Measurements from ENCODE around the gene MEGF10. TPM values are rescaled to one million over a fixed set of nuclear protein-coding genes. Genes with fewer than 3 reads are reported as not detected.

Gene MEGF10
- total and polyA plus RNA-seq, 2 experiments from 2014 or later = not detected

DNA sequence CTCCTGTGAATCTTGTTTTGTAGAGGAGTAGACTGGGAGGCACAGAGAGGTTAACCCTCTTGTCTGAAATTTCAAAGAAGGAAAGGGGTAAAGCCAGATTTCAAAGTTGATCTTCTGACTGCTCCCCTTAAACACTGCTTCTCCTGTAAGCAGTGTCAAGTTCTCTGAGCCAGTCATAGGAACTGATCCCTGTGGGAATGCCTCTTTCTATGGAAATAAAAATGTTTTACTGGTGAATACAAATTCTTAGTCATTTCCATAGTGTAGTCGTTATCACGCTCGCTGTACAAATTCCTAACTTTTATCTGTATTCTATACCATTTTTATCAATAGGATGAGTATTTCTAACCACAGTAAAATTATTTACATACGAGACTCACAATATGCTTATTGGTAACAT is 160.5 kb downstream of the MEGF10 start:
- H3K4me1 ChIP-seq (ENCODE audit: insufficient read depth) = peaks cover 11% of the 10 kb centered on the region; the same call in 1 of the 2 replicates
- TF ChIP-seq EZH2 (IDR thresholded peaks at IDR 0.05; ENCODE audit: insufficient read depth, poor library complexity, severe bottlenecking) (no peak), EZH2phosphoT487 (IDR thresholded peaks at IDR 0.05; ENCODE audit: insufficient read depth, low read depth) (no peak)
- WGBS, 2 experiments (ENCODE audit: low coverage in 1 of 2, low lambda C conversion rate in 2 of 2, missing lambda C conversion rate in 2 of 2) = 82 to 86% methylated on average over 4 of the region's 4 CpGs
- H3K27ac ChIP-seq = no peak overlapping the region
- H3F3A ChIP-seq (ENCODE audit: insufficient read depth) = no peaks in the 10 kb centered on the region
- in situ Hi-C loops (cut with MboI) = no loop called here
- no peak overlapping the region for H3K4me2 ChIP-seq (ENCODE audit: unreplicated experiment)
- H3K36me3 ChIP-seq (ENCODE audit: low read depth) = no peaks in the 10 kb centered on the region
- H3K79me2 ChIP-seq (ENCODE audit: insufficient read depth) = no peaks in the 10 kb centered on the region
- 0 out of 2 replicates have a peak, but pooled peaks cover 4% of the 10 kb centered on the region for H3K27me3 ChIP-seq (replicated peaks; ENCODE audit: insufficient read depth)
- H3K9me2 ChIP-seq (ENCODE audit: insufficient read depth) = no peaks in the 10 kb centered on the region
- H3K9me3 ChIP-seq (ENCODE audit: low read depth) = no peaks in the 10 kb centered on the region
- no peak for DNase-seq
- no peak overlapping the region for H2AFZ ChIP-seq
- no peaks in the 10 kb centered on the region for H4K20me1 ChIP-seq (ENCODE audit: insufficient read depth)
- H3K9ac ChIP-seq = no peak overlapping the region
- no peak overlapping the region for H3K4me3 ChIP-seq

DNA sequence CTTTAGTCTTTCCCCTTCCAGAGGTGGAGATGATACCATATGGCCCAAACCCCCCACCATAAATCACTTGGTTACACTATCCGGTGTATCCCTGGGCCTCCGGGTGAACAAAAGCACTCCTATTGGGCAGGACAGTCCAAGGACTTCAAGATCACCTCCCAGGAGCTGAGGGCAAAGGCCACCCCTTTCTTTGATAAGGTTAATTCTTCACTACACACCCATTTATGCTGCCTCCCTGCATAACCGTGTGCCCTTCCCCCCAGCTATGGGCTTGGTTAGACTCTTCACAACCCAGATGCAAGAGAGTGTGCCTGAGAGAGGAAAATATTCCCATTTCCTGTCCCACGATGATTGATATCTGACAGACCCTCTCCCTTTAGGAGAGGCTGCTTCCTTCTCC is 162.0 kb downstream of the MEGF10 start:
- Histone ChIP-seq H3K9me2 (ENCODE audit: insufficient read depth) (no peaks in the 10 kb centered on the region), H3K4me3 (no peak overlapping the region), H2AFZ (no peak overlapping the region), H3F3A (ENCODE audit: insufficient read depth) (no peaks in the 10 kb centered on the region), H3K27me3 (replicated peaks; ENCODE audit: insufficient read depth) (0 out of 2 replicates have a peak, but pooled peaks cover 7% of the 10 kb centered on the region), H3K9me3 (ENCODE audit: low read depth) (no peaks in the 10 kb centered on the region), H3K27ac (no peak overlapping the region), H3K36me3 (ENCODE audit: low read depth) (no peaks in the 10 kb centered on the region), H3K4me2 (ENCODE audit: unreplicated experiment) (no peak overlapping the region), H3K4me1 (ENCODE audit: insufficient read depth) (peaks cover 6% of the 10 kb centered on the region; the same call in 1 of the 2 replicates), H4K20me1 (ENCODE audit: insufficient read depth) (no peaks in the 10 kb centered on the region), H3K9ac (no peak overlapping the region), H3K79me2 (ENCODE audit: insufficient read depth) (no peaks in the 10 kb centered on the region)
- DNase-seq = no peak
- WGBS, 2 experiments (ENCODE audit: low coverage in 1 of 2, low lambda C conversion rate in 2 of 2, missing lambda C conversion rate in 2 of 2) = 51 to 53% methylated on average over 4 of the region's 4 CpGs
- no peak for TF ChIP-seq EZH2phosphoT487 (IDR thresholded peaks at IDR 0.05; ENCODE audit: insufficient read depth, low read depth)
- TF ChIP-seq EZH2 (IDR thresholded peaks at IDR 0.05; ENCODE audit: insufficient read depth, poor library complexity, severe bottlenecking) = no peak
- in situ Hi-C loops (cut with MboI) = no loop called here

DNA sequence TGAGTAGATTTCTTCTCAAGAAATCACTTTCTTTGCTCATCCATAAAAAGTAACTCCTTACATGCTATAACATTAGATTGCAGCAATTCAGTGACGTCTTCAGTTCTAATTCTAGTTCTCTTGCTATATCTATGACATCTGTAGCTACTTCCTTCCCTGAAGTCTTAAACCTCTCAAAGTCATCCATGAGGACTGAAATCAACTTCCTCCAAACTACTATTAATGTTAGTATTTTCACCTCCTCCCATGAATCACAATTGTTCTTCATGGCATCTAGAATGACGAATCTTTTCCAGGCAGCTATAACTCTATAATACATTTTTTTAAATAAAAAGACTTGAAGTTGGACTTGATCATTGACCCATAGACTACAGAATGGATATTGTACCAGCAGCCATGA is 180.6 kb downstream of the MEGF10 start:
- in situ Hi-C loops (cut with MboI) = no loop called here
- TF ChIP-seq EZH2phosphoT487 (IDR thresholded peaks at IDR 0.05; ENCODE audit: insufficient read depth, low read depth) (no peak), EZH2 (IDR thresholded peaks at IDR 0.05; ENCODE audit: insufficient read depth, poor library complexity, severe bottlenecking) (no peak)
- H3F3A ChIP-seq (ENCODE audit: insufficient read depth) = no peaks in the 10 kb centered on the region

DNA sequence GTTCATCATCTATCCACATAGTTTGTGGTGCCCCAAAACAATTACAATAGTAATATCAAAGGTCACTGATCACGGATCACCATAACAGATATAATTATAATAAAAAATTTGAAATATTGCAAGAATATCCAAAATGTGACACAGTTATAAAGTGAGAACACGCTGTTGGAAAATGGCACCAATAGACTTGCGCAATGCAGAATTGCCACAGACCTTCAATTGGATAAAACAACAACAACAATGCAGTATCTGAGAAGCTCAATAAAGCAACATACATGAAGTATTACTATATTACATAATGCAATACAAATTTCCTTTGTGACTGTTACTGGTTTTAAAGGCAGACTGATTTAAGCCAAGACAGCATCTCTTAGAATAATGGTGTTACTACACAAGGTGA is 182.1 kb downstream of the MEGF10 start:
- Histone ChIP-seq H4K20me1 (ENCODE audit: insufficient read depth) (no peaks in the 10 kb centered on the region), H3K9me2 (ENCODE audit: insufficient read depth) (no peaks in the 10 kb centered on the region), H3K9me3 (ENCODE audit: low read depth) (no peaks in the 10 kb centered on the region), H3F3A (ENCODE audit: insufficient read depth) (no peaks in the 10 kb centered on the region), H2AFZ (no peak overlapping the region), H3K4me2 (ENCODE audit: unreplicated experiment) (no peak overlapping the region), H3K27me3 (replicated peaks; ENCODE audit: insufficient read depth) (peaks cover 6% of the 10 kb centered on the region; the same call in 1 of the 2 replicates), H3K4me1 (ENCODE audit: insufficient read depth) (no peaks in the 10 kb centered on the region), H3K36me3 (ENCODE audit: low read depth) (no peaks in the 10 kb centered on the region), H3K9ac (no peak overlapping the region), H3K4me3 (no peak overlapping the region), H3K27ac (no peak overlapping the region), H3K79me2 (ENCODE audit: insufficient read depth) (no peaks in the 10 kb centered on the region)
- in situ Hi-C loops (cut with MboI) = no loop called here
- TF ChIP-seq EZH2phosphoT487 (IDR thresholded peaks at IDR 0.05; ENCODE audit: insufficient read depth, low read depth) = no peak
- 69 to 73% methylated on average over 3 of the region's 3 CpGs for WGBS, 2 experiments (ENCODE audit: low coverage in 1 of 2, low lambda C conversion rate in 2 of 2, missing lambda C conversion rate in 2 of 2)
- no peak for DNase-seq

More for the DNA sequence above, 180.6 kb downstream of the MEGF10 start:
- no peaks in the 10 kb centered on the region for H4K20me1 ChIP-seq (ENCODE audit: insufficient read depth)
- no peak overlapping the region for H2AFZ ChIP-seq
- 80 to 83% methylated on average over 2 of the region's 2 CpGs for WGBS, 2 experiments (ENCODE audit: low coverage in 1 of 2, low lambda C conversion rate in 2 of 2, missing lambda C conversion rate in 2 of 2)
- H3K4me1 ChIP-seq (ENCODE audit: insufficient read depth) = no peaks in the 10 kb centered on the region
- no peaks in the 10 kb centered on the region for H3K9me2 ChIP-seq (ENCODE audit: insufficient read depth)
- no peak overlapping the region for H3K4me2 ChIP-seq (ENCODE audit: unreplicated experiment)
- no peaks in the 10 kb centered on the region for H3K9me3 ChIP-seq (ENCODE audit: low read depth)
- H3K36me3 ChIP-seq (ENCODE audit: low read depth) = no peaks in the 10 kb centered on the region
- no peak for DNase-seq
- no peak overlapping the region for H3K4me3 ChIP-seq
- H3K27me3 ChIP-seq (replicated peaks; ENCODE audit: insufficient read depth) = peaks cover 9% of the 10 kb centered on the region
- no peaks in the 10 kb centered on the region for H3K79me2 ChIP-seq (ENCODE audit: insufficient read depth)
- no peak overlapping the region for H3K27ac ChIP-seq
- H3K9ac ChIP-seq = no peak overlapping the region

DNA sequence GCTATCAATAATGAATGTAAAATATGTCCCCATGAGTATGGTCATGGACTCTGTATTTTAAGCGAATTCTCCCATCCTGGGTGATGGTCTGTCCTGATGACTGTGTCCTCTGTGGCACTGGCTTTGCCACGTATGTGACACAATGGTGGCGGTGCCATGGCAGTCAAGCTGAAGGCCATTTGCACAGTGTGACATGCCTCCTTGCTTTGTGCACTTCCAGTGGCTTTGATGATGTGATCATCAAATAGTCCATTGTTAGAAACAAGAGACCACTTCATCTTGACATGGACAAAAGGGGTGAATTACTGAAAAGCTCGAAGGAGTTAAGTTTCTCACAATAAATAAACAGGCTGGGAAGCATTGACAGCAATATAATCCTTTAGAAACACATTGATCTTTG is 195.9 kb downstream of the MEGF10 start:
- 65 to 72% methylated on average over 4 of the region's 4 CpGs for WGBS, 2 experiments (ENCODE audit: low coverage in 1 of 2, low lambda C conversion rate in 2 of 2, missing lambda C conversion rate in 2 of 2)
- no peak overlapping the region for H2AFZ ChIP-seq

More for the DNA sequence above, 195.9 kb downstream of the MEGF10 start:
- Histone ChIP-seq H3K27ac (no peak overlapping the region), H3K9me3 (ENCODE audit: low read depth) (no peaks in the 10 kb centered on the region), H3K4me2 (ENCODE audit: unreplicated experiment) (no peak overlapping the region), H3K9ac (no peak overlapping the region), H3K9me2 (ENCODE audit: insufficient read depth) (no peaks in the 10 kb centered on the region), H3K4me1 (ENCODE audit: insufficient read depth) (no peaks in the 10 kb centered on the region), H3K79me2 (ENCODE audit: insufficient read depth) (no peaks in the 10 kb centered on the region), H3F3A (ENCODE audit: insufficient read depth) (no peaks in the 10 kb centered on the region), H3K27me3 (replicated peaks; ENCODE audit: insufficient read depth) (peaks cover 31% of the 10 kb centered on the region), H3K36me3 (ENCODE audit: low read depth) (no peaks in the 10 kb centered on the region), H4K20me1 (ENCODE audit: insufficient read depth) (no peaks in the 10 kb centered on the region), H3K4me3 (no peak overlapping the region)
- no peak for TF ChIP-seq EZH2phosphoT487 (IDR thresholded peaks at IDR 0.05; ENCODE audit: insufficient read depth, low read depth)
- no peak for DNase-seq
- in situ Hi-C loops (cut with MboI) = no loop called here

Data from GM23248 (cell line).